Stimulated activated CD4-positive, alpha-beta T cell treated with anti-CD3 and anti-CD28 coated beads, Interleukin-15, amount 100 ng/mL, for 48 hours (primary cell): Measurements from ENCODE around the gene RBBP9.
"Not testable (repeated sequence)": the region's sequence is repeated elsewhere in the genome, so short reads cannot be mapped to it uniquely, and the experiment has no call there.

ENCODE experiments used
- DNase-seq, 2 donors: peaks; one replicate each; pipeline ENCODE4 v3.0.0-alpha.2; 2020; ENCODE audit warnings: low read depth in 2 of 2

The RBBP9 gene

GRCh38 chr20:18496740-18497592, at the start of gene RBBP9:
Gene RBBP9 (minus strand): TSS chr20:18497225. CDS start chr20:18497167, 58 bp downstream.
- DNase-seq: peak; percentile 64 to 75

- no peak for DNase-seq
Observed at GRCh38 chr20:18545566-18545965, 48.5 kb upstream of the RBBP9 start.

DNA sequence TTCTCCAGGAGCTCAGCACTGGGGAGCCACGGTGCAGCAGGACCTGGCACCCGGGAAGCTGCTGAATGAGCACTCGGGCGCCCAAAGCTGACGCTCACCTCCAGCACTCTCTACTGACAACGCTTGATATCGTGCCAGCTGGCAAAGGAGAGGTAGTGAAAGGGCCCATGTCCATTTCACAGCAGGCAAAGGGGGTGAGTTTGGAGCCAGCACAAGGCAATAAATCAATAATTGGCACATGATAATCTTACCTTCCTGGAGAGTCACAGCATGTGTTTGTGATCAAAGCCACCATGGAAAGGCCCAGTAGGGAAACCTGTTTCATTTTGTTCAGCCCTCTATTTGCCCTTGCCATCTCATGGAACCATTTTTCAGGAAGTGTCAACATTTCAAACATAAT, 46.9 kb upstream of the RBBP9 start:
- DNase-seq: no peak

DNA sequence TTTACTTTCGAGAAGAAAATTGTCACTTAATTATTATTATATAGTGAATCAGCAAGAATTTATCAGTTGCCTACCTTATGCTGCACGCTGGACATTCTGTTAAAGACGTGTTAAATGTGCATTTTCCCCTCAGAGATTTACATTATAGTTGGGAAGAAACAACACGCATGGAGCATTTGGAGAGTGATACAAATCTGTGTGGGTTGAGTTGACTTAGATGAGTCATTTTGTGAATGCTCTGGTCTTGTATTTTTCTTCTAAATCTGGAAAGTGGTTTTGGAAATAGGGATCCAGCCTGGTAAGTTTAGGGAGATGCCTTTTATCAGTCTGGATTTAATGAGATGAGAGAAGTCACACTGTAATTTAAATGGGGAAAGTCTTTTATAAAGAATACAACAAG, 46.2 kb upstream of the RBBP9 start:
- DNase-seq: no peak

GRCh38 chr20:18541741-18542140, 44.7 kb upstream of the RBBP9 start:
- no peak for DNase-seq

DNA sequence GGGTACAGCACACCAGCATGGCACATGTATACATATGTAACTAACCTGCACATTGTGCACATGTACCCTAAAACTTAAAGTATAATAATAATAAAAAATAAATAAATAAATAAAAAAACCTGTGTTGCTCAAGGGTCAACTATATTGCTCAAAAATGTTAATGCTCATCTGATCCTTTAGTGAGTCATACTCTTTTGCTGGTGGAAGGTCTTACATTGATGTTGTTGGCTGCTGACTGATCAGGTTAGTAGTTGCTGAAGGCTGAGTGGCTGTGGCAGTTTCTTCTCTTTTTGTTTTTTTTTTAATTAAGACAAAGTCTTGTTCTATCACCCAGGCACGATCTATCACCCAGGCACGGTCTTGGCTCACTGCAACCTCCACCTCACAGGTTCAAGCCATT, 40.6 kb upstream of the RBBP9 start:
- DNase-seq: no peak

GRCh38 chr20:18533978-18534644, 37.1 kb upstream of the RBBP9 start:
- no peak for DNase-seq

DNA sequence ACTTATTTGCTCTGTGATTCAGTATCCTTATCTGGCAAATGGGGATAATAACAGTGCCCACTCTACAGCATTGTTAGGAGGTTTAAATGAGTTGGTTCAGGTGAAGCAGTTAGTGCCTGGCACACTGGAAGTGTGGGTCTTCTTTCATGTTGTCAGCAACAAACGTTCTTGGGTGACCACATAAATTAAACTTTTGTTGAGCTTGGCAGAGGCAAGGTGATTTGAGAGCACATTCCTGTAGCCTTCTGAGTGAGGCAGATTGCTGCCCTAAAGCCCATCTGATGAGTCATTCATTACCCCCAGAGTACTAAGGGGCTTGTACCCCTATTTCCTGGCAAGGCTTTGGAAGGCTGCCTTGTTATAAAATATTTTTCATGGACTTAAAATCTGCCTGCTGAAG, 36.5 kb upstream of the RBBP9 start:
- DNase-seq: no peak

DNA sequence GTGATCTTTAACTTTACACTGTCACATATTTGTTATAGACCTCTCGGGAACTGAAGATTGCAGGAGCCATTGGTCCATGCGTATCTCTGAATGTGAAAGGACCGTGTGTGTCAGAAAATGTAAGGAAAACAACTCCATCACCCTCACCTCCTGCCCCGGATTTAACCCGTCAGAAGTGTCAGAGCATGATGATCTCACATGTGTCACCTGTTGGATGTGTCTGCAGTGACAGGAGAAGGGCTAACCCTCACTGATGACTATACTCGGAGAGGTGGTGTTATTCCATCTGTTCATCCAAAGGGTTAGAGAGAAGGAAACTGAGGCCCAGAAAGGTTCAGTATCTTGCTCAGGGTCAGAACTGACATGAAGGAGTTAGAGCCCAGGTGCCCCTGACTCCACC, 35.6 kb upstream of the RBBP9 start:
- DNase-seq: no peak

DNA sequence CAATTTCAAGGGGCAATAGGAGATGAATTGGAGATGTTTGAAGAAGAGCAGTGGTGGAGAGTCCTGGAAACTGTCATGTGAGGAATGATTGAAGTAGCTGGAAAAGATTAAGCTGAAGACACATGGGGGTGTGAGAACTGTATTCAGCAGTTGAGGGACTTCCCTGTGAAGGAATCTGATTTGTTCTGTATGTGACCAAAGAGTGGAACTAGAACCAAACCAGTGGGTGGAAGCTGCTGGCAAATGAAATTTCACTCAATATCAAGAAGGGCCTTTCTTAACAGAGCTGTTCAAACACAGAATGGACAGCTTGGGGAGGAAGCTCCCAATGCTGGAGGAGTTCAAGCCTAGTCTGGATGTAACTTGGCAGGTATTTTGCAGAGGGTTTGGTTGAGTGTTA, 32.0 kb upstream of the RBBP9 start:
- DNase-seq: no peak

- no peak for DNase-seq
Observed at GRCh38 chr20:18527836-18528235, 30.8 kb upstream of the RBBP9 start.

- no peak for DNase-seq
Observed at GRCh38 chr20:18527339-18527738, 30.3 kb upstream of the RBBP9 start.

GRCh38 chr20:18526761-18527160, 29.7 kb upstream of the RBBP9 start:
- not testable (repeated sequence) for DNase-seq

- DNase-seq: no peak
Observed at GRCh38 chr20:18524646-18525045, 27.6 kb upstream of the RBBP9 start.

DNA sequence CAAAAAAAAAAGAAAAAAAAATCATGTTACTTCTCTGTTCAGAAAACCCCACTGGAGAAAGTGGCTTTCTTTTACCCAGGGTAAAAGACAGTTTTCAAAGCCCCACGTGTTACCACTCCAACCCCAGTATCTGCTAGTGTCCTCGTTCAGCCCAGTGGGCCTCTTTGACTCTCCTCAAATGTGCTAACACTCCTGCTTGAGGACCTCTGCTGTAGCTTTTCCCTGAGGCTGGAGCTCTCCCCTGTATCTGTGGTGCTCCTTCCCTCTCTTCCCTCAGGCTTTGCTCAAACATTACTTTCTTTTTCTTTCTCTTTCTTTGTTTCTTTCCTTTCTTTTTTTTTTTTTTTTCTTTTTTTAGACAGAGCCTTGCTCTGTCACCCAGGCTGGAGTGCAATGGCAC, 26.0 kb upstream of the RBBP9 start:
- DNase-seq: no peak

DNA sequence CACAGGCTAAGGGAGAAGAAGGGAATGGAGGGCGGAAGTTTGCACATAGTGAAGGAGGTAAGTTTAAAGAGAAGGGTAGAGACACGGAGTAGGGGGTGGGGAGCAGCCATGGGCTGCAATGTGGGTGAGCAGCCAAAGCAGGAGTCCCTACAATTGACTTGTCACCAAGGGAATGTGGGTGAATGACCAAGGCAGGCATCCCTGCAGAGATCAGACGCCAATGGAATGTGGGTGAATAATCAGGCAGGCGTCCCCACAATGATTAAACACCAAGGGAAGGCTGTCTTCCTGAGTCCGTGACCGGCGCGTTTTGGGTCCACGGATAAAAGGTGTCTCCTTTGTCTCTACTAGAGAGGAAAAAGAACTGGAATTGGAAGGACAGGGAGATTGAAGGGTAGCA, 25.0 kb upstream of the RBBP9 start:
- not testable (repeated sequence) for DNase-seq

DNA sequence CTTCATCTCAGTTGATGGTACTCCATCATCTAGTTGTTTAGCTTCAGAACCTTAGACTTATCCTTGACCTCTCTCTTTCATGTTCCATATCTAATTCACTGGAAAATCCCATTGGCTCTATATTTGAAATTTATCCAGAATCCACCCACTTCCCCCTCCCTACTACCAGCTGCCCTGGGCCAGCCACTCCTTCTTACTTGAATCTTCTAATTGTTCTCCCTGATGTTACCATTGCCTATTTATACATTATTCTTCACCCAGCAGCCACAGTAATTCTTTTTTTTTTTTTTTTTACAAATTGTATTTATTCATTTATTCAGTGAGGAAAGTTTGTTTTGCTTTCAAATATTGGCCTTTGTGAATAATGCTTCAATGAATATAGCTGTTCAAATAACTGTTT, 18.9 kb upstream of the RBBP9 start:
- DNase-seq: no peak

GRCh38 chr20:18514127-18514526, 17.1 kb upstream of the RBBP9 start:
- no peak for DNase-seq

- no peak for DNase-seq
Observed at GRCh38 chr20:18513208-18513607, 16.2 kb upstream of the RBBP9 start.

GRCh38 chr20:18511571-18511970, 14.5 kb upstream of the RBBP9 start:
- no peak for DNase-seq

GRCh38 chr20:18507218-18508191, 10.5 kb upstream of the RBBP9 start, which contains the start of gene SEC23B:
Gene SEC23B (plus strand): TSS chr20:18507940. CDS start chr20:18510836, 2,896 bp downstream.
- DNase-seq: peak; percentile 96 to 97

DNA sequence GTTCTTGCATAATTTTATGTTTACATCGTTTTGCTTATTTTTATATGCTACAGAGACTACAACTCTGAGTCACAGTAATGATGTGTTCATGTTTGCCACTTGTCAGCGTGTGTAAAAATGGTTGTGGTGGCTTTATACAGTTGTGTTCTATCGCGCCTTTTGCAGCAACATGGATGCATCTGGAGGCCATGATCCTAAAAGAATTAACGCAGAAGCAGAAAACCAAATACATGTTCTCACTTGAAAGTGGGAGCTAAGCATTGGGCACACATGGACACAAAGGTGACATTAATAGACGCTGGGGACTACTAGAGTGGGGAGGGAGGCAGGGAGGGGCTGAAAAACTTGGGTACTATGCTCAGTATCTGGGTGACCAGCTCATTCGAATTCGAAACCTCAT, 9.7 kb upstream of the RBBP9 start:
- DNase-seq: peak in 1 of 2 donors; percentile 10
